ENCODE results near the gene RPL10. TPM values are rescaled to one million over a fixed set of nuclear protein-coding genes. Genes with fewer than 3 reads are reported as not detected.

Gene RPL10
- total RNA-seq, 1 experiment from 2014 or later, result 3,401 TPM

DNA sequence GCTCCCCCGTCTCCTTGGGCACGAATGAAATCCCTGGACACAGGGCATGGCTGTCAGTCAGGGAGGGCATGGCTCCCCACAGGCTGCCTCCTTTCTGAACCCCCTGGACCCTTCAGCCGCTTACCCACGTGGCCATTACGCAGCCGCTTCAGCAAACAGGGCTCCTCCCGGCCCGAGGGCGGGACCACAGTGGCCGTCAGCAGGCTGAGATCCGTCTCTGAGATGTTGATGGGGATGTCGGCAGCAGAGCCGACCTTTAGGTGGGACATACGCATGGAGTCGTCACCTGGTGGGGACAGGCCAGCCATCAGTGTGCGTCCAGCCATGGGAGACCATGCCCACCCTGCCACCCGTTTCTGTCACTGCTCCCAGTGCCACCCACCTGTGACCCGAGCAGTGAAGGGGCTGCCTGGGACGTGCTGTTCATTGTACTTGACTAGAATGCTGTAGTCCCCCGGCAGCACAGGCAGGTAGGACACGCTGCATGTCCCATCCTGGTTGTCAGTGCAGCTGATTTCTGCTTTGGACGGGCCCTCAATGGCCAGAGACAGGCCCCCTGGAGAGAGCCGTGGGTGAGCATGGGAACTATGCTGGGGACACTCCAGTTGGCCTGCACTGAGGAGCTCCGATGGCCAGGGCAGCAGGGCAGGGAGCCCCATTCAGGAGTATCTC is 44.9 kb upstream of the RPL10 start:
- Histone ChIP-seq H3K9me2 (replicated peaks; ENCODE audit: low read length) (no peaks in the 10 kb centered on the region), H3F3A (ENCODE audit: low read length, unreplicated experiment) (peaks cover 11% of the 10 kb centered on the region), H3K4me1 (ENCODE audit: insufficient read depth, low read length) (no peaks in the 10 kb centered on the region), H3K9ac (ENCODE audit: low read length) (no peak overlapping the region), H3K4me3 (ENCODE audit: low read length) (no peak overlapping the region), H3K79me2 (ENCODE audit: low read length) (no peaks in the 10 kb centered on the region), H3K4me2 (ENCODE audit: low read length) (no peak overlapping the region), H3K27ac (ENCODE audit: low read length) (no peak overlapping the region), H3K36me3 (ENCODE audit: low read depth, low read length) (peaks cover 74% of the 10 kb centered on the region), H3K27me3 (ENCODE audit: low read length) (no peaks in the 10 kb centered on the region), H2AFZ (ENCODE audit: low read length) (no peak overlapping the region), H3K9me3 (ENCODE audit: low read length) (no peaks in the 10 kb centered on the region), H4K20me1 (ENCODE audit: low read length) (peaks cover 11% of the 10 kb centered on the region)
- no peak for DNase-seq
- no TSS peak for BruUV-seq (replicated peaks)
- ChIA-PET POLR2A (ENCODE audit: unreplicated experiment) (no interaction called here), CTCF (no interaction called here)
- intact Hi-C loops (cut with micrococcal nuclease), result no loop called here
- no peak for ATAC-seq
- TF ChIP-seq, protein P1, sequence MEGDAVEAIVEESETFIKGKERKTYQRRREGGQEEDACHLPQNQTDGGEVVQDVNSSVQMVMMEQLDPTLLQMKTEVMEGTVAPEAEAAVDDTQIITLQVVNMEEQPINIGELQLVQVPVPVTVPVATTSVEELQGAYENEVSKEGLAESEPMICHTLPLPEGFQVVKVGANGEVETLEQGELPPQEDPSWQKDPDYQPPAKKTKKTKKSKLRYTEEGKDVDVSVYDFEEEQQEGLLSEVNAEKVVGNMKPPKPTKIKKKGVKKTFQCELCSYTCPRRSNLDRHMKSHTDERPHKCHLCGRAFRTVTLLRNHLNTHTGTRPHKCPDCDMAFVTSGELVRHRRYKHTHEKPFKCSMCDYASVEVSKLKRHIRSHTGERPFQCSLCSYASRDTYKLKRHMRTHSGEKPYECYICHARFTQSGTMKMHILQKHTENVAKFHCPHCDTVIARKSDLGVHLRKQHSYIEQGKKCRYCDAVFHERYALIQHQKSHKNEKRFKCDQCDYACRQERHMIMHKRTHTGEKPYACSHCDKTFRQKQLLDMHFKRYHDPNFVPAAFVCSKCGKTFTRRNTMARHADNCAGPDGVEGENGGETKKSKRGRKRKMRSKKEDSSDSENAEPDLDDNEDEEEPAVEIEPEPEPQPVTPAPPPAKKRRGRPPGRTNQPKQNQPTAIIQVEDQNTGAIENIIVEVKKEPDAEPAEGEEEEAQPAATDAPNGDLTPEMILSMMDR (conservative IDR thresholded peaks at IDR 0.05; ENCODE audit: low read depth, low read length), result no peak
- TF ChIP-seq EZH2phosphoT487 (IDR thresholded peaks at IDR 0.05; ENCODE audit: borderline replicate concordance, low read length) (no peak), EZH2 (IDR thresholded peaks at IDR 0.05; ENCODE audit: low read length, unreplicated experiment) (no peak)

DNA sequence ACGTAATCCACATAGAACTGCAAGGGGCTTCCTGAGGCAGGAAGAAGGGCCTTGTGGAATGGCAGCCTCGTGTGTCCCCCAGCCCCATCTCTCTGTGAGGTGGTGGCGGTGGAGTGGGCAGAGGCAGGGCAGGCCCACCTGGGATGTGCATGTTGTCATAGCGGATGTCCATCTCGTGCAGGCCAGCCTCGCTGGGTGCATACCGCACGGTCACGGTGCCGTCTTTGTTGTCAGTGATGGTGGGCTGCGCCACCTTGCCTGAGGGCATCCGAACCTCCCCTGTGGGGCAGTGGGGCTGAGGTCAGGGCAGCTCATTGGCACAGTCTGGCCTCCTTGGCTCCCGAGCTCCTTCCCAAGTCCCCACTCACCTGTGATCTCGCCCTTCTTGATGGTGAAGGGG is 44.2 kb upstream of the RPL10 start:
- ATAC-seq (no peak), DNase-seq (no peak)
- no peaks in the 10 kb centered on the region for H3K4me1 ChIP-seq (ENCODE audit: insufficient read depth, low read length)
- H3K4me3 ChIP-seq (ENCODE audit: low read length), result no peak overlapping the region
- CTCF ChIA-PET, result no interaction called here
- no peaks in the 10 kb centered on the region for H3K9me3 ChIP-seq (ENCODE audit: low read length)
- intact Hi-C loops (cut with micrococcal nuclease), result no loop called here
- TF ChIP-seq, protein P1 (conservative IDR thresholded peaks at IDR 0.05; ENCODE audit: low read depth, low read length), result no peak
- TF ChIP-seq EZH2 (IDR thresholded peaks at IDR 0.05; ENCODE audit: low read length, unreplicated experiment) (no peak), EZH2phosphoT487 (IDR thresholded peaks at IDR 0.05; ENCODE audit: borderline replicate concordance, low read length) (no peak)
- 0 out of 2 replicates have a peak, but pooled peaks cover 4% of the 10 kb centered on the region for H3K79me2 ChIP-seq (ENCODE audit: low read length)
- no peak overlapping the region for H2AFZ ChIP-seq (ENCODE audit: low read length)
- no peak overlapping the region for H3K4me2 ChIP-seq (ENCODE audit: low read length)
- POLR2A ChIA-PET (ENCODE audit: unreplicated experiment), result no interaction called here
- peaks cover 75% of the 10 kb centered on the region for H3K36me3 ChIP-seq (ENCODE audit: low read depth, low read length)
- no peaks in the 10 kb centered on the region for H3K27me3 ChIP-seq (ENCODE audit: low read length)
- no TSS peak for BruUV-seq (replicated peaks)
- H3K9ac ChIP-seq (ENCODE audit: low read length), result no peak overlapping the region
- H3K27ac ChIP-seq (ENCODE audit: low read length), result no peak overlapping the region
- peaks cover 16% of the 10 kb centered on the region for H4K20me1 ChIP-seq (ENCODE audit: low read length)
- peaks cover 10% of the 10 kb centered on the region for H3F3A ChIP-seq (ENCODE audit: low read length, unreplicated experiment)
- no peaks in the 10 kb centered on the region for H3K9me2 ChIP-seq (replicated peaks; ENCODE audit: low read length)

DNA sequence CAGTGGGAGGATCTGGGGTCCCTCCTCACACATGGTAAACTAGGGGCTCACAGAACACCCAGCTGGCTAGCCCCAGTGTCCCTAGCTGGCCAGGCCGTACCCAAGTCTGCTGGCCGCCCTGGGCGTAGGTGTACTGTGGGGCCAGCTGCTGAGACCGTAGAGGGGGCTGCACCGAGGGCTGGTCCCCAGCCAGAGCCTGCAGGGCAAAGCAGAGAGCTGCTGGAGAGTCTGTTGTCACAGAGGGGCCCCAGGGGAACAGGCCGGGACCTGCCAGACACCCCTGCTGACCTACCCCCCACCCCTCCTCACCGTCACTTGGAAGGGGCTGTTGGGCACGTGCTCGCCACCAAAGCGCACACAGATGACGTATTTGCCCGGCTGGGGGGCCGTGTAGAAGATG is 43.7 kb upstream of the RPL10 start:
- no peak overlapping the region for H3K4me2 ChIP-seq (ENCODE audit: low read length)
- H3K9ac ChIP-seq (ENCODE audit: low read length), result no peak overlapping the region
- no peak overlapping the region for H3K4me3 ChIP-seq (ENCODE audit: low read length)
- ChIA-PET CTCF (no interaction called here), POLR2A (ENCODE audit: unreplicated experiment) (no interaction called here)
- H2AFZ ChIP-seq (ENCODE audit: low read length), result no peak overlapping the region
- TF ChIP-seq, protein P1 (conservative IDR thresholded peaks at IDR 0.05; ENCODE audit: low read depth, low read length), result no peak
- TF ChIP-seq EZH2phosphoT487 (IDR thresholded peaks at IDR 0.05; ENCODE audit: borderline replicate concordance, low read length) (no peak), EZH2 (IDR thresholded peaks at IDR 0.05; ENCODE audit: low read length, unreplicated experiment) (no peak)
- 0 out of 2 replicates have a peak, but pooled peaks cover 4% of the 10 kb centered on the region for H3K79me2 ChIP-seq (ENCODE audit: low read length)
- no peaks in the 10 kb centered on the region for H3K27me3 ChIP-seq (ENCODE audit: low read length)
- H3F3A ChIP-seq (ENCODE audit: low read length, unreplicated experiment), result peaks cover 5% of the 10 kb centered on the region
- ATAC-seq (no peak), DNase-seq (no peak)
- peaks cover 17% of the 10 kb centered on the region for H4K20me1 ChIP-seq (ENCODE audit: low read length)
- H3K27ac ChIP-seq (ENCODE audit: low read length), result no peak overlapping the region
- no TSS peak for BruUV-seq (replicated peaks)
- H3K9me2 ChIP-seq (replicated peaks; ENCODE audit: low read length), result no peaks in the 10 kb centered on the region
- peaks cover 75% of the 10 kb centered on the region for H3K36me3 ChIP-seq (ENCODE audit: low read depth, low read length)
- no peaks in the 10 kb centered on the region for H3K9me3 ChIP-seq (ENCODE audit: low read length)
- intact Hi-C loops (cut with micrococcal nuclease), result no loop called here
- no peaks in the 10 kb centered on the region for H3K4me1 ChIP-seq (ENCODE audit: insufficient read depth, low read length)

All from PC-3 (cell line).